HG03064 (cell line): ENCODE data around the gene AK9.

ENCODE experiments used
- ATAC-seq: cut with Tn5 transposase; IDR thresholded peaks from one replicate; pipeline ENCODE4 v1.9.1; 2021; ENCODE audit warnings: low read depth; ENCODE audit not compliant: unreplicated experiment

AK9 gene

DNA sequence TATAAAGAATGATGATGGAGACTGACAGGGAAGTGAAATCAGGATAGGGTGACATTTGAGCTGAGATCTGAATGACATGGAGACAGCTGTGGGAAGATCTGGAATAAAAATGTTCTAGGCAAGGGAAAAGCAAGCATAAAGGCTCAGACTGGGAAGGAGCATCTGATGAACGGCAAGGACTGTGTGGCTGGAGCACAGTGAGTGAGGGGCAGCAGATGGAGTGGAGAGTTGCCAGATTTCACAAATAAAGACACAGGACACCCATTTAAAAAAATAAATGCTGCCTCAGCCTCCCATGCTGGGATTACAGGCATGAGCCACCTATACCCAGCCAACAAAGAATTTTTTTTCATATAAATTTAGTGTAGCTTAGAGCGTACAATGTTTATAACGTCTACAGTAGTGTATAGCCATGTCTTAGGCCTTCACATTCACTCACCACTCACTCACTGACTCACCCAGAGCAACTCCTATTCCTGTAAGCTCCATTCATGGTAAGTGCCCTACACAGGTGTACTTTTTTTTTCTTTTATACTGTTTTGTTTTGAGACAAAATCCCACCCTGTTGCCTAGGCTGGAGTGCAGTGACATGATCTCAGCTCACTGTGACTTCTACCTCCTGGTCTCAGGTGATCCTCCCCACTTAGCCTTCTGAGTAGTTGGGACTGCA is 205.6 kb downstream of the AK9 start:
- ATAC-seq, result no peak

DNA sequence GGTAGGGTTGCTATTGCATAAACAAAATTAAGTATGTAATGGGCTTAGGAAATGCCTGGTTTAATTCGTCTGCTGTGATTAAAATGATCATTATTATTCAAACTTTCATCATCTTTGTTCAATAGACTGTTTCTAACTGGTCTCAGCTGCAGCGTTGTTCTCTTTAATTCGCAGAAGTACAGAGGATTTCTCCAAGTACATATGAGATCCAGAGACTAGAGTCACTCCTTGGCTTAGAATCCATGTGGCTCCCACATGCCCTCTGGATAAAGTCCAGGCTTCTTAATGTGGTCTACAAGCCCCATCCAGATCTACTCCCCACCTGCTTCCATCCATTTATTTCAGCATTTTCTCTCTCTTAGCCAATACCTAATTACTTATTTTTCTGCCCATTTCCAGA is 206.9 kb downstream of the AK9 start:
- ATAC-seq, result no peak

GRCh38 chr6:109483735-109484057 is 207.3 kb downstream of the AK9 start:
- no peak for ATAC-seq

GRCh38 chr6:109482905-109483734 is 207.9 kb downstream of the AK9 start, which contains the start of gene ZBTB24:
ZBTB24 (minus strand) TSS chr6:109483219; CDS start chr6:109482026, 1,193 bp downstream.
- ATAC-seq, result peak; percentile 85

GRCh38 chr6:109480993-109481480 is 210.0 kb downstream of the AK9 start:
- ATAC-seq, result no peak

GRCh38 chr6:109478841-109479624 is 212.0 kb downstream of the AK9 start:
- no peak for ATAC-seq

- no peak for ATAC-seq
Measured at GRCh38 chr6:109478222-109478805, 212.7 kb downstream of the AK9 start.

DNA sequence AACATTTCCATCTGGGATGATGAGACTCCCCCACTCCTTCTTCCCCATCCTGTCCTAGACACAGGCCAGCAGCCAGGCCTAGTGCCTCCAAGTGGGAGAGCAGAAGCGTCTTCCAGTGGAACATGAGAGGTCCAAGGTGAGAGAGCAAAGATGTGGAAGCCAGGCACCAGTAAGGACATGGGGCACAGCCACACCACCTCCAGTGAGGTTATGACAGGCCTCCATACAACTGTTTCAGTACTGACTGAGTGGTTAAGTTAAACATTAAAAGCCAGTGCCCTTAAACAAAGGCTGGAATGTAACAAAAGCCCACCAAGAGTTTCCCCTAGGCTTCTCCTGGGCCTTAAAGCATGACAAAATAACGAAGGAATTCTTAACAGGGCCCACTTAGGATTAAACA is 213.3 kb downstream of the AK9 start:
- no peak for ATAC-seq

- ATAC-seq, result no peak
Measured at GRCh38 chr6:109477184-109477583, 213.8 kb downstream of the AK9 start.

- no peak for ATAC-seq
Measured at GRCh38 chr6:109475625-109476024, 215.4 kb downstream of the AK9 start.

GRCh38 chr6:109474995-109475394 is 216.0 kb downstream of the AK9 start:
- ATAC-seq, result no peak

DNA sequence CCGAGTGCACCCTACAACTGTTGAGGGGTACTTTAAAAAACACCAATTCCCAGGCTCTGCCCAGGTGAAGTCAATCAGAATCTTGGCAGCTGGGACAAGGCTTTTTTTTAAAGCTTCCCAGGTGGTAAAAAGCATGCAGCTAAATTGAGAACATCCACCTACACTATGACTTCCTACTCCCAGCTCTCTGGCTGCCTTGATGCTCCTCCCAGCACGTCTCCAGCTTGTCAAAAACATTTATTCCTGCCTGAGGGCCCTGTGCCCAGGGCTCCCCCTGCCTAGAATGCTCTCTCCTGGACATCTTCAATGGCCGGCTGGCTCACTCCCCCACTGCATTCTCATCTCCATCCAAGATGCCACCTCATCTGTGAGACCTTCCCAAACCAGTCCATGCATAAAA is 217.9 kb downstream of the AK9 start:
- no peak for ATAC-seq

DNA sequence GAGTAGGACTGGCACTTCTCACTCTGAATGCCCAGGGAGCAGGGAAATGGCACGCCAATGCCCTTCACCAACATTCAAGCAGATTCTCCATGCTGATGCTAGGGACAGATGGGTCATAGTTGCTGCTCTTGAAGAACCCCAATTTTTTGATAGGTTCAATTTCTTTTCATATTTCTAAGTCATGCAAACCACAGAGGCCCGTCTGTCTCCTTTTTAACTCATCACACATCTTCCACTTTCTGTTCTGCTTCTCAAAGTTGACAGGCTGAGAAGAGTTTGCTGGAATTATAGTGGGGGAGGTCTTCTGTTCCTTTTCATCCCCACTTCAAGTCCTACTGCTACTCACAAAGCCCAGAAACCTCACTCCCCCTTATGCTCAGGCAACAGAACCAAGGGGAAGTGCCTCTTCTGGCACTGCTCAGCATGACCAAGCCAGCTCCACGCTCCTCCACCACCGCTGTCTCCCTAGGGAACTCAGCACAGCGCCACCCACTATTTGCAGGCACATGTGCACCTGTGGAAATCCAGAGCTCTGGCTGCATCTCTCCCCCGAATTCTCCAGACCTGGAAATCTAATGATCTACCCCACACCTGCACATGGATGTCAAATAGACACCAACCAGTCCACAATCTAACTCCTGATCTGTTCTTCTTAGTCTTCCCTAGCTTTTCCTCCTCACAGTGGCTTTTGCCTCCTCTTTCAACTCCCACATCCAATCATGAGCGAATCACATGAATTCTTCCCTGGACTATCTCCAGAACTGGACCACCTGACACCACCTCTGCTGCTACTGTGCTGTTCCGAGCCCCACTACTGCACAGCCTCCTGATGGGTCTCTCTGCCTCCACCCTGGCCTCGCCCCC is 218.6 kb downstream of the AK9 start:
- ATAC-seq, result no peak

- no peak for ATAC-seq
Measured at GRCh38 chr6:109471105-109471810, 219.7 kb downstream of the AK9 start.

- ATAC-seq, result no peak
Measured at GRCh38 chr6:109469591-109470189, 221.3 kb downstream of the AK9 start.

DNA sequence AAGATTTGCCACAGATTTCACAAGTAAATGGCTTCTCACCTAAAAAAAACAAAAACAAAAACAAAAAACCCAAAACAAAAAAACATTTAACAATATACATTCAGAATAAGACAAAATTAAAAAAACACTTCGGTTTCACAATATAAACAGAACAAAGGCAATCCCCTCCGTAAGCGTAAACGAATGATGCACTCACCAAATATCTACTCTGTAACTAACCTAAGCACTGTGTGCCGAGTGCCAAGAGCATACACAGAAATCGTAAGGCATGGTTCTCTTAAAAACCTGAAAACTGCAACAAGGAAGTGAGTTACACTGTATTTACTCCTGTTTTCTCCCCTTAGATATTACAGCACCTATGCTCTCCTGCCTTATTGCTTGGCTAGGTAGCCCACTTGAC is 223.3 kb downstream of the AK9 start:
- ATAC-seq, result no peak

GRCh38 chr6:109466212-109466923 is 224.6 kb downstream of the AK9 start:
- ATAC-seq, result no peak

DNA sequence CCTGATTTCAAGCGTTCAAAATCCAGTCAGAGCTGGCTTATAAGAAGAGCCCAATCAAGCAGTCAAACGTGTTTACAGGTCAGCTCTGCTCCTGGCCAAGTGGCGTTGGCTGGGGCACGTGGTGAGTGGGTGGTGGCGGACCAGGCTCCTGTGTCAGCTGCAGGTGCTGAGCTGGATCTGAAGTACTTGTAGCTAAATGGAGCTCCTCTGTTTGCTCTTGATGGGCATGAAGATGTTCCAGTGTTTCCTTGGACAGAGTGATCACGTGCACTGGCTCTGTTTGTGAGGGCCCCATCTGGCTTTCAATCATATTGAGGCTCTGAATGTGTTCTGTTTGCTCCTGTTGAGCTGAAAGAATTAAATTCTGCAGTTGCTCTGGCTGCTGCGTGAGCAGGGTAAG is 225.2 kb downstream of the AK9 start:
- no peak for ATAC-seq
